Mucosa of stomach (tissue), 1 donor: ENCODE results near the gene HTT-AS.

Experiments used
- H3K27me3 ChIP-seq: one replicate; pipeline ENCODE4 v1.7.0; 2013; ENCODE audit warnings: mild to moderate bottlenecking, low read length; ENCODE audit not compliant: control insufficient read depth, insufficient read depth
- H3K36me3 ChIP-seq: one replicate; pipeline ENCODE4 v1.7.0; 2013; ENCODE audit warnings: low read length; ENCODE audit not compliant: control insufficient read depth, insufficient read depth
- H3K4me1 ChIP-seq: one replicate; pipeline ENCODE4 v1.7.0; 2013; ENCODE audit warnings: mild to moderate bottlenecking, low read length; ENCODE audit not compliant: control insufficient read depth, insufficient read depth
- H3K4me3 ChIP-seq: one replicate; pipeline ENCODE4 v1.7.0; 2013; ENCODE audit warnings: low read length
- H3K9ac ChIP-seq: one replicate; pipeline ENCODE4 v1.7.0; 2013; ENCODE audit warnings: mild to moderate bottlenecking, low read length, moderate library complexity
- H3K9me3 ChIP-seq: one replicate; pipeline ENCODE4 v1.7.0; 2013; ENCODE audit warnings: mild to moderate bottlenecking, low read length, moderate library complexity; ENCODE audit not compliant: control insufficient read depth
- donor health status: Pancreatic carcinoma.

The HTT-AS gene

GRCh38 chr4:3013839-3014350 is 60.4 kb downstream of the HTT-AS start:
- Histone ChIP-seq H3K4me1 (peaks cover 40% of the 10 kb centered on the region), H3K36me3 (no peaks in the 10 kb centered on the region), H3K27me3 (no peaks in the 10 kb centered on the region), H3K9ac (no peak overlapping the region), H3K4me3 (no peak overlapping the region), H3K9me3 (no peaks in the 10 kb centered on the region)
